ENCODE data around the gene PCNP. TPM values are rescaled to one million over a fixed set of nuclear protein-coding genes. Genes with fewer than 3 reads are reported as not detected.
A peak's percentile ranks its signal among the peaks of the same experiment; 100 is the strongest.

Gene PCNP
- total and polyA plus RNA-seq, 9 of the 15 experiments (the other 6 are each of a cell fraction or from before 2014, with no cell fraction given), result 54.3 to 170 (median 150) TPM

DNA sequence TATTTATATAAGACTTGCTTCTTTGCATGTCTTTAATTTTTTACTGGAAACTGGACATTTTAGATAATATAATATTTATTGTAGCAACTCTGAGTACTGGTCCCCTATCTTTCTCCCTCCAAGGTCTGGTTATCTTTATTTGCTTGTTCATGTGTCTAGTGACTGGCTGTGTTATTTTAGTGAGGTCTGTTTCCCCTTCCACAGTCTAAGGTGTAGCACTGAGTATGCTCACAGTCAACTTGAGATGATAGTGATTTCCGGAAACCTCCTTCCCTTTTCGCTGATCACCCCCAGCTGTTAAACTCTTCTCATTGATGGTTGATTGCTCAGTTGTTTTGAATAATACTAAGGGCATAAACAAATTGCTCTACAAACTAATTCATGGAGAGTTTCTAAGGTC, 37.0 kb downstream of the PCNP start (continued):
- no peak for TF ChIP-seq STAT6 (CRISPR knock-in tag; IDR thresholded peaks at IDR 0.05)
- TF ChIP-seq KDM1A (IDR thresholded peaks at IDR 0.05), result 0 out of 4 replicates have a peak, but pooled peaks of 1 of the 2 experiments have one; percentile 9
- no peak for TF ChIP-seq SMAD2 (IDR thresholded peaks at IDR 0.05; ENCODE audit: low read depth, low read length)
- TF ChIP-seq ZNF24 (IDR thresholded peaks at IDR 0.05), result no peak
- no peak for TF ChIP-seq RBM39 (optimal IDR thresholded peaks at IDR 0.05; ENCODE audit: low read depth, low read length)
- TF ChIP-seq GATA2 (CRISPR knock-in tag; IDR thresholded peaks at IDR 0.05), result no peak
- no peak for TF ChIP-seq ZNF76 (CRISPR knock-in tag; IDR thresholded peaks at IDR 0.05; ENCODE audit: borderline replicate concordance)
- TF ChIP-seq ZNF717 (CRISPR knock-in tag; IDR thresholded peaks at IDR 0.05), result no peak
- no peak for TF ChIP-seq HCFC1 (IDR thresholded peaks at IDR 0.05; ENCODE audit: low read depth, low read length)
- no peak for TF ChIP-seq XRCC3 (IDR thresholded peaks at IDR 0.05)
- no peak for TF ChIP-seq NFRKB (IDR thresholded peaks at IDR 0.05; ENCODE audit: low read depth)
- no peak for TF ChIP-seq ZNF668 (CRISPR knock-in tag; IDR thresholded peaks at IDR 0.05)
- peak; percentile 53; the same call in 1 of the 2 replicates for TF ChIP-seq TEAD4 (IDR thresholded peaks at IDR 0.05; ENCODE audit: low read length)
- TF ChIP-seq TEAD4 (CRISPR knock-in tag; IDR thresholded peaks at IDR 0.05; ENCODE audit: borderline replicate concordance), result no peak
- TF ChIP-seq ZKSCAN3 (CRISPR knock-in tag; IDR thresholded peaks at IDR 0.05), result no peak
- TF ChIP-seq SIRT6 (IDR thresholded peaks at IDR 0.05; ENCODE audit: low read depth, low read length), result no peak
- TF ChIP-seq HDGF (IDR thresholded peaks at IDR 0.05), result no peak
- TF ChIP-seq, protein P1, sequence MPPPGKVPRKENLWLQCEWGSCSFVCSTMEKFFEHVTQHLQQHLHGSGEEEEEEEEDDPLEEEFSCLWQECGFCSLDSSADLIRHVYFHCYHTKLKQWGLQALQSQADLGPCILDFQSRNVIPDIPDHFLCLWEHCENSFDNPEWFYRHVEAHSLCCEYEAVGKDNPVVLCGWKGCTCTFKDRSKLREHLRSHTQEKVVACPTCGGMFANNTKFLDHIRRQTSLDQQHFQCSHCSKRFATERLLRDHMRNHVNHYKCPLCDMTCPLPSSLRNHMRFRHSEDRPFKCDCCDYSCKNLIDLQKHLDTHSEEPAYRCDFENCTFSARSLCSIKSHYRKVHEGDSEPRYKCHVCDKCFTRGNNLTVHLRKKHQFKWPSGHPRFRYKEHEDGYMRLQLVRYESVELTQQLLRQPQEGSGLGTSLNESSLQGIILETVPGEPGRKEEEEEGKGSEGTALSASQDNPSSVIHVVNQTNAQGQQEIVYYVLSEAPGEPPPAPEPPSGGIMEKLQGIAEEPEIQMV (tag; conservative IDR thresholded peaks at IDR 0.05; ENCODE audit: low read depth), result no peak
- no peak for TF ChIP-seq MTA3 (IDR thresholded peaks at IDR 0.05; ENCODE audit: borderline replicate concordance)
- no peak for TF ChIP-seq ZNF764 (CRISPR knock-in tag; IDR thresholded peaks at IDR 0.05; ENCODE audit: low read depth)
- TF ChIP-seq TAF1 (IDR thresholded peaks at IDR 0.05; ENCODE audit: control insufficient read depth, extremely low read depth, insufficient read depth, low read length, severe bottlenecking), result no peak
- TF ChIP-seq, protein P2, sequence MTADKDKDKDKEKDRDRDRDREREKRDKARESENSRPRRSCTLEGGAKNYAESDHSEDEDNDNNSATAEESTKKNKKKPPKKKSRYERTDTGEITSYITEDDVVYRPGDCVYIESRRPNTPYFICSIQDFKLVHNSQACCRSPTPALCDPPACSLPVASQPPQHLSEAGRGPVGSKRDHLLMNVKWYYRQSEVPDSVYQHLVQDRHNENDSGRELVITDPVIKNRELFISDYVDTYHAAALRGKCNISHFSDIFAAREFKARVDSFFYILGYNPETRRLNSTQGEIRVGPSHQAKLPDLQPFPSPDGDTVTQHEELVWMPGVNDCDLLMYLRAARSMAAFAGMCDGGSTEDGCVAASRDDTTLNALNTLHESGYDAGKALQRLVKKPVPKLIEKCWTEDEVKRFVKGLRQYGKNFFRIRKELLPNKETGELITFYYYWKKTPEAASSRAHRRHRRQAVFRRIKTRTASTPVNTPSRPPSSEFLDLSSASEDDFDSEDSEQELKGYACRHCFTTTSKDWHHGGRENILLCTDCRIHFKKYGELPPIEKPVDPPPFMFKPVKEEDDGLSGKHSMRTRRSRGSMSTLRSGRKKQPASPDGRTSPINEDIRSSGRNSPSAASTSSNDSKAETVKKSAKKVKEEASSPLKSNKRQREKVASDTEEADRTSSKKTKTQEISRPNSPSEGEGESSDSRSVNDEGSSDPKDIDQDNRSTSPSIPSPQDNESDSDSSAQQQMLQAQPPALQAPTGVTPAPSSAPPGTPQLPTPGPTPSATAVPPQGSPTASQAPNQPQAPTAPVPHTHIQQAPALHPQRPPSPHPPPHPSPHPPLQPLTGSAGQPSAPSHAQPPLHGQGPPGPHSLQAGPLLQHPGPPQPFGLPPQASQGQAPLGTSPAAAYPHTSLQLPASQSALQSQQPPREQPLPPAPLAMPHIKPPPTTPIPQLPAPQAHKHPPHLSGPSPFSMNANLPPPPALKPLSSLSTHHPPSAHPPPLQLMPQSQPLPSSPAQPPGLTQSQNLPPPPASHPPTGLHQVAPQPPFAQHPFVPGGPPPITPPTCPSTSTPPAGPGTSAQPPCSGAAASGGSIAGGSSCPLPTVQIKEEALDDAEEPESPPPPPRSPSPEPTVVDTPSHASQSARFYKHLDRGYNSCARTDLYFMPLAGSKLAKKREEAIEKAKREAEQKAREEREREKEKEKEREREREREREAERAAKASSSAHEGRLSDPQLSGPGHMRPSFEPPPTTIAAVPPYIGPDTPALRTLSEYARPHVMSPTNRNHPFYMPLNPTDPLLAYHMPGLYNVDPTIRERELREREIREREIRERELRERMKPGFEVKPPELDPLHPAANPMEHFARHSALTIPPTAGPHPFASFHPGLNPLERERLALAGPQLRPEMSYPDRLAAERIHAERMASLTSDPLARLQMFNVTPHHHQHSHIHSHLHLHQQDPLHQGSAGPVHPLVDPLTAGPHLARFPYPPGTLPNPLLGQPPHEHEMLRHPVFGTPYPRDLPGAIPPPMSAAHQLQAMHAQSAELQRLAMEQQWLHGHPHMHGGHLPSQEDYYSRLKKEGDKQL (CRISPR knock-in tag; IDR thresholded peaks at IDR 0.05; ENCODE audit: borderline replicate concordance), result no peak
- TF ChIP-seq EHMT2 (IDR thresholded peaks at IDR 0.05), result no peak

Measured in K562 (cell line).